T-helper 22 cell (primary cell): ENCODE data around the gene PLCXD3.
"Not testable (repeated sequence)": the region's sequence is repeated elsewhere in the genome, so short reads cannot be mapped to it uniquely, and the experiment has no call there.

Experiments
- DNase-seq: peaks from one replicate; pipeline ENCODE4 v3.0.0-alpha.2; 2020; ENCODE audit warnings: low read depth

PLCXD3 gene

DNA sequence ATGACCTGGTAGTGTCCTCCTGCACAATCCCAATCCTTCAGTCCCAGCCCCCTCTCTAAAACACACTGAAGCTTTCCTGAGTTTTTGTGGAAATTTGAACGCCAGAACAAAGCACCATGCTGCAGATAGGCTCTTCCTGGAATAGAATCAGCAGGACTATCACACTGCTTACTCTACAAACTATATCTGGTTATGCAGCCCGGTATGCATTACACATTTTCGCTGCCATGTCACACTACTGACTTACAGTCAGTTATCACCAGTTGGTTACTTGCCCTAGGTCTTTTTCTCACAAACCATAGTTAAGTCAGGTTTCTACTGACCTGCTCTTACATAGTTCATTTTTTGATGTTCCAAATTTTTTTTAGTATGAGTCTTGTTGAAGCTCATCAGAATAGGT is 24.9 kb downstream of the PLCXD3 start:
- DNase-seq = no peak

DNA sequence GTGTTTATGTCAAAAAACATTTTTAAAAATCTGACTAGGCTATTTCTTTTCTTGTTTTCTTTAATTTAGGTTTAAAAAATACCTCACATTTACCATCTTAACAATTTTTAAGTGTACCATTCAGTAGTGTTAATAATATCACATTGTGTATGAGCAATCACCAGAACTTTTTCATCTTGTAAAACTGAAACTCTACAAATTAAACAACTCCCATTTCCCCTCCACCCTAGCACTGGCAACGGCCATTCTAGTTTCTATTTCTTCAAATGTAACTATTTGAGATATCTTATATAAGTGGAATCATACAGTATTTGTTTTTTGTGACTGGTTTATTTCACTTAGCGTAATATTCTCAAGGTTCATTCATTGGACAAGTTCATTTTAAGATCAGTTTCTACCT is 27.7 kb downstream of the PLCXD3 start:
- DNase-seq = no peak

DNA sequence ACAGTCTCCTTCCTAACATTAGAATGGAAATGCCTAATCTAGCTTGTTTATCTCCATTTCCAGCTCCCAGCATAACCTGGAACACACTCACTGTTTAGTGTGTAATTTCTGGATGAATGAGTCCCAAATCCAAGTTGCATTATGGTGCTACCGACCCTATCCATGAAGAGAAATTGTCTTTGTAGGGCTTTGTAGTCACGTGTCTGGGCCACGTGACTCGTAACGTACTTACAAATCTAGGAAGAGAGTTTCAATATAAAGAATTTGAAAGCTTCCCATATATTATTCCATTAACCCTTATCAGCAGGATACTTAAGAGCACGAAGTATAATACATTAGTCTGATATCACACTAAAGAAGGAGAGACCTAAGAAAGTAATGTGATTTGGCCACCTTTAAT is 28.2 kb downstream of the PLCXD3 start:
- DNase-seq = no peak

DNA sequence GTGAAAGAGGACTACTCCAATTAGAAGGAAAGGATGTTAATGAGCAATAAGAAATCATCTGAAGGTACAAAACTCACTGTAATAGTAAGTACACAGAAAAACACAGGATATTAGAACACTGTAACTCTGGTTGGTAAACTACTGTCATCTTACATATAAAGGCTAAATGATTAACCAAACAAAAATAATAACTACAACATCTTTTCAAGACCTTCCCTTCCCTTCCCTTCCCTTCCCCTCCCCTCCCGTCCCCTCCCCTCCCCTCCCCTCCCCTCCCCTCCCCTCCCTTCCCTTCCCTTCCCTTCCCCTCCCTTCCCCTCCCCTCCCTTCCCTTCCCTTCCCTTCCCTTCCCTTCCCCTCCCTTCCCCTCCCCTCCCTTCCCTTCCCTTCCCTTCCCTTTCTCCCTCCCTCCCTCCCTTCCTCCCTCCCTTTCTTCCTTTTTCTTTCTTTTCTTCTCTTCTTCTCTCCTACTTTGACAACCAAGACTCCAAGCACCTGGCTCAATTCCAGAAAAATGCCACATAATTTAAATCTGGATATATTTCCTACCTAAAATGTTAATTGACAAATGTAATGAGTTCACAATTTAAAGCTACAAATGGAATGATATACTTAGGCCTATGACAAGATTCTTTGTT is 38.7 kb downstream of the PLCXD3 start:
- not testable (repeated sequence) for DNase-seq

DNA sequence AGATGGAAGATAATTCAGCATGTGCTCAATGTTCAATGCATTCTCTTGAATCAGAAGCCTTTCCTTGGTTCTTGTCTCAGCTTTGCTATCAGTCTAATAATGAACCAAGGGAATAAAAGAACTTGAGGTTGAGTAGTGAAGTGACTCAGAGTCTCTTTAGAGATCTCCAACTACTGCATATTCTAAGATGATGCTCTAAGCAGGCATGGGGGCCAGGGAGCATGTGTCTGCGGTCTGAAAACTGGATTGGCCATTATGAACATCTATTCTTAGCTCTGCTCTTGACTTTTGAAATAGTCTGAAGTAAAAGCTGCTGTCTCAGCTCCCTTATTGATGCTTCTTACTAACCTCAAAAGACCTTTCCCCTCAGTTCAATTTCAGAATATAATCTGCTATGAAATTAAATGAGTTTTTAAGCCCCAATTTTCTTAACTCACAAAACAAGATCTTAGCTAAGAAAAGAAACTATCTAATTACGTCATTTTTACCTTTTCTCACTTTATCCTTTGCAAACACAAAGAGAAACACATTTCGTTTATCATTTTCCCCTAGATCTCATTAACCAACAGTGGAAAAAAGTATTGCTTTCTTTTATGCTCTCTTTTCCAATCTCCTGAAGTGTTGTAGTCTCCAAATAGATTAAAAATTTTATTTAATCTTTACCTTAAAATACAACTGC is 44.8 kb downstream of the PLCXD3 start:
- DNase-seq = no peak

DNA sequence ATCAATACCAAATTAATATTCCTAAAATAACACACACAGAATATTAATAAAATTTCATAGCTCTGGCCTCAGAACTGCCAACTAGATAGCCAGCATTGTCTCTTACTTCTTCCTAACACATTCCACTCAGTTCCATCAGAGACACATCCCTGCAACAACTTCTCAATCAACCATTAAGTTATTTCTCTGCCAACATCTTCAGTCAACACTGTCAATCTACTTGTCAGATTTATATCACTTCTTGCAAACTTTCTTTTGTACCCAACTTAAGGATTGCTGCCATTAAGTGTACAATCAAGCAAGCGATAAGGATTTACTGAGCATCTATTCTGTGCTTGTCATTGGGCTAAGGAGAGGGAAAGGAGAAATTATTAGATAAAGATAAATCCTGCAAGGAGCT is 50.8 kb downstream of the PLCXD3 start:
- DNase-seq = no peak

DNA sequence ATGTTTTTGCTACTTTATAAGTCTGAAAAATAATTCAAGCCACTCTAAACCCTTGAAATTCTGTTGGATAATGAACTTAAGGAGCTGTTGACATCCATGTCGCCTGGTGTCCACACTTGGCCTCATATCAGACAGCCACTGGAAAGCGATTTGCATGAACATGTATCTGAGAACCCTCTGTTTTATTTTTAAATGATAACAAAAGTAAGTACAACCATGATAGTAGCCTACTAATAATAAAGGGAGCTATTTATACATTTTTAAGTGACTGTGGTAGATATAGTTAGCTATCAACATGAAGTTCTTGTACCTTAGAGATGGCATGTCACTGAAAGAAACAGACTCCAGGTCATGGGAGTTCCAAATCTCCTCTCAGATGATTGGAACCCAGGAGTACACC is 53.3 kb downstream of the PLCXD3 start:
- no peak for DNase-seq

DNA sequence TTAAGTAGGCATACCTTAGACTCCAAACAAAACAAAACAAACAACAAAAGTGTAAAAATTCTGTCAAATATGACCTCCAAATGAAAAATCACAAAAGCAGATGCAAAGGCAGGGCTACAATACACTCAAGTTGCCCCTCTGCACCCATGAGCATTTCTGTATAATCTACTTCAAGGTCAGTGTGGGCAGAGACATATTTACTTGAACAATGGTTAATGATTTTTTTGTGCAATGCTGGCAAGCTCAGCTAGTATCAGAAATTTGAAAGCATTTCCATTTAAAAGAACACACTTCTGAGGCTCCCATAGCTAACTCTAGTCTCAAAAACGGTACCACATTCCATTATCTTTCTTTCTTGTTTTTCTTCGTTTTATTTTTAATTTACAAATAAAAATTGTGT is 57.9 kb downstream of the PLCXD3 start:
- no peak for DNase-seq

DNA sequence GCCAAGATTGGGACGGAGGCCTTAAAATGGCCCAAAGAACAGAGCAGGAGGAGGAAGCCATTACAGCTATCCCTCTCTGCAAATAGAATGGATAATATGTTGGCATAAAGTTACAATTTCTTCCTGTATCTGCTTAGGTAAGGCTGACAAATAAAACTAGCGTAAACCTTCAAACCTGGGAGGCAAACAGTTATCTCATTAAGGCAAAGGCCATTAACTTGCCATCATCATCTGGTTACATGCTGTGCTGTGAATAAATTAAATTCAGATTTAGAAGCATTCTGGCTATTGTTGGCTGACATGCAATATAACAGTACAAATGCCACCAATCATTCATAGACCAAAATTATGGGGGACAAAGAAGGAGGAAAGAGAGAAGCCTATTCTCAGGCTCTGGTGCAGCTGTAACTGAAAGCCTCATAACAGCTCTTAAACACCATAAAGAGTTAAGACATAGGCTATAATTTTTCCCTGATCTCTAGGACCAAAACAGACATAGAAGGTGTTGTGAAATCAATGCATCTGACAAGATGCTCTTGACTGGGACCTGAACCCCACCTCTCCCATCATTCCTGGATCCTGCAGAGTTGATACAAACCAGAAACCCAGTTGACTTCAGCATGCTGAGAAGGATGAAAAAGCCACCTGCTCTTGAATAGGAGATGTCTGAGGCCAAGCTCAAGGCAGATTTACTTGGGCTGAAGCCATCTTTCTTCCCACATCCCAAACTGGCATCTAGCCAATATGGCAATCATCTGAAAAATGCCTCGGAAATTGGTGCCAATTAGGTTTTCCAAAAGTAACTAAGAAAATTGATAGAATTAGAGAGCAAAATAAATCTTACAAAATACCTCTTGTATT is 62.5 kb downstream of the PLCXD3 start:
- DNase-seq = no peak

DNA sequence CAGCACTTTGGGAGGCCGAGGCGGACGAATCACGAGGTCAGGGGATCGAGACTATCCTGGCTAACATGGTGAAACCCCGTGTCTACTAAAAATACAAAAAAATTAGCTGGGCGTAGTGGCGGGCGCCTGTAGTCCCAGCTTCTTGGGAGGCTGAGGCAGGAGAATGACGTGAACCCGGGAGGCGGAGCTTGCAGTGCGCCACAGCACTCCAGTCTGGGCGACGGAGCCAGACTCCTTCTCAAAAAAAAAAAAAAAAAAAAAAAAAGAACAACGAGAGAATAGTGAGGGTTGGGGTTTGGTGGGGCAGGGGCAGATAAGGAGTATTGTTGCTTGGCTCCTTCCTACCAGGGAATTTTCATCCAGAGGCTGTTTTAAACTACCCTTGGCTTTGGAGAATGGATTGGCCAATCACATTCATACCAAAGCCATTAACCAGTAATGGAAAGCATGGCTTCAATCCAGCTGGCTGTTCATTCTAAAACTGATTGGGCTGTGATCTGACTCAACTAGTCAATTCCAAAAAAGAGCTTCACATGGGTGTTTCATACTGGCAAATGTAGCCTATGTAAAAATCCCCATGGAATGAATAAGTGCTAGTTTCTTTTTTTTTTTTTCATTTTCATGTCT is 64.4 kb downstream of the PLCXD3 start:
- no peak for DNase-seq

DNA sequence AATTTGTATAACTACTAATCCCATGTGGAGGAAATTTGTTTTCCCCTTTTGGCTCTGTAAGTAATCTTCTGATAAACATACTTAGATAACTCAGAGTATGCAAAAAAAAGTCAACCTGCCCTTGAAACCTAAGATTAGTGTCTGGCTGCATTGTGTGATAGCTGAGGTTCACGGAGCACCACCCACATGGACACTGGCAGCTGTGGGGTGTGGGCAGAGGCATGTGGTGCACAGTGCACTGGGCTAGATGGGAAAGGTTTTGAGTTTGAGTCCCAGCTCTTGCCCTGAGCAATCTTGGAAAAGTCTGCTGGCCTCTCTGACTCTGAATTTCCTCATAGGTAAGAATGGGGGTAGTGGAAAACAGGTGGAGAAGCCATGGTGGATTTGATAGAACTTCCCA is 75.1 kb downstream of the PLCXD3 start:
- no peak for DNase-seq

DNA sequence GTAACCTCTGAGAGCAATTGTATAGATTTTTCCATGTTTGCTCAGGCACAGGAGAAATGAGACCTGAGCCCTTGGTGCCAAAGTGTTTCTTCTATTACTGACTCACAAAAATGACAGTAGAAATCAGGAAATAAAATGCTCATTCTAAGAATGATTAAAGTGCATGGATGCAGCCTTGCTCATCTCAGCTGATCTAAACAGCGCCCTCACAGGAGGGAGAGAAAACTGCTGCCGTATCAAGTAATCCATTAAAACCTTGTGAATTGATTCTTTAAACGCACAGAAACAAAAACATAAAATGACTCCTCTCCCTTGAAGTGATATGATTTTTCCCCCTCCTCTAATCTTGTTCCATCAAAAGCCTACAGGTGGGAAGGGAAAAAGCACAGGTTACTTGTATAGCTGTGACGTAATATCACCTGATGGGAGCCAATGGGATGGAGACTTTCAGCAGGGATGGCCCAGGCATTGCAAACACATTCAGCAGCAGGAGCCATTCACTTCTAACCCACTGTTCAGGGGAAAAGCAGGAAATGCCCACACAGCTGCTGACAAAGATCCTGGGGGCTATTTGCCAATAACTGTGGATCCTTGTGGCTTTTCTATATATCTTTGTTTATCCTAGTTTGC is 76.7 kb downstream of the PLCXD3 start:
- no peak for DNase-seq

DNA sequence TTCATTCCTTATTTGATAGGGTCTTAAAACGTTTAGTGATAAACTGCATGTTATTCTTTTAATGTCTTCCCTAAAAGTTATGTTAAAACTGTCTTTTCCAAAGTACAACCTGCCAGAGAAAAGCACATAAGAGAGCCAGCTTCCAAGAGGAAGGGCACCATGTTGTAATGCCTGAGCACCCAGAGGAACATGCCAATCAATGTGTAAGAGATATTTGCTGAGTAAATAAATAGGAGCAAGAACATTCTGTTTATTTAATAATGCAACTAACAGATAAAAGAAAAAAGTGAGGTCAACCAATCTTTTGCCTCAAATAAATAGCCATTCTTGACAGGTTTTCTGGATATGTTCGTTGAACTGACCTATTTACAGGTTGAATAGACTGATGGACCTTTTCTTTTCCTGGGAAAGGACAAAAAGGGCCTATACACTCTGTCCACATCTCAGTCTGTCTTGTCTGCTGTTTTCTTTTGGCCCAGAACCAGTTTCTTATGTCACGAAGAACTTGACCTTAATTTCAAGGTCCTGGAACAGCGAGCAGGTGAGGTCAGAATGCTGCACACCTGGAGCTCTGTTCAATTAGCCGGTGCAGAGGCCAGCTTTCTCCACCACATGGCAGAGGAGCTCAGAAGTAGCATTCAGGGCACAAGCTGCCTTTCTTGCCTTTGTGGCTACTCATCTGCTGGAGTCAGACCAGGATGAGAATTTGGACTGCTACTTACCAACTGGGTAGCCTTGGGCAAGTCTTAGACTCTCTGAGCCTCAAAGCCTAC is 77.7 kb downstream of the PLCXD3 start:
- DNase-seq = no peak

DNA sequence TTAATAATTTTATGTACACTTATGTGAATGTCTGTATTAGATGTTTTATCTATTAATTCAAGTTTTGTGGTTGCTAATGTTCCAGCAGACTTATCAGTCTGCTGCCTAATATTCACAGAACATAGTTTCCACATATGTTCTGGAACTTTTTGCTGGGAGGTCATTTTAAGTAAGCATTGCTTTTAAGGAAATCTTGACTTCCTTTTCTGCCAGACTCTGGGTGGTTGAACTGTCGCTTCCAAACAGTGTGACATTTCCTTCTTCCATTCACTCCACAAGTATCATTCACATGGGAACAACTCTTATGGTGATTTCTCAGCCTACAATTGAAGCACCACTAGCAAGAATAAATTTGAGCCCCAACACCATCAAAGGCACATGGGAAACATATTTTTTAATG is 82.9 kb downstream of the PLCXD3 start:
- no peak for DNase-seq

DNA sequence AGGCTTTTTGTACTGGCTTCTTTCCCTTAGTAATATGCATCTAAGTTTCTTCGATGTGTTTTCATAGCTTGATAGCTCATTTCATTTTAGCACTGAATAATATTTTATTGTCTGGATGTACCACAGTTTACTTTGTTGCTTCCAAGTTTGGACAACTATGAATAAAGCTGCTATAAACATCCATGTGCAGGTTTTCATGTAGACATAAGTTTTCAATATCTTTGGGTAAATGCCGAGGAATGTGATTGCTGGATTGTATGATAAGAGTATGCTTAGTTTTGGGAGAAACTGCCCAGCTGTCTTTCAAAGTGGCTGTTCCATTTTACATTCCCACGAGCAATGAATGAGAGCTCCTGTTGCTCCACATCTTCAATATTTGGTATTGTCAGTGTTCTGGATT is 84.7 kb downstream of the PLCXD3 start:
- no peak for DNase-seq

DNA sequence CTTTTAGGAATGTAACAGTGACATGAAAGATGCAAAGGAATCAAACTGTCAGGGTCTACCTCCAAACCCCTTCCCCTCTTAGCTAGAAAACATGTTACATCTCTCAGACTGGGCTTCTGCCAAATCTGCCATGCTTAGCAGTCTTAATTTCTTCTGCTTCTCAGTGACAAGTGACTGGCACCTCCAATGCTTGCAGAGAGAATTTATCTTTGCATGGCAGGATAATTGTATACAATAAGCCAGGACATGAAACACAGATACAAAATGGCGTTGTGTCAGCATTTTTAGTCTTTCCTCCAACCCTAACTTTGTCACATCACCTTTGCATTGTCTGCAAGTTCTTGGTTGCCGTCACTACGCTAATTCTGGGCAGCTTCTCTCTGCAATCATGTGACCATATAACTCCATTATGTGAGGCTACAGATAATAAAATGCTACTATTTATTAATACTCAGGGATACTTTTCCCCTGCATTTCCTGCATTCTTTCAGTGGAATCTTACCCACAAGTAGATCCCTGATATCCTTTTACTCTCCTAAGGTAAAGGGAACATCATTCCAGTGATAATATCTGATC is 89.8 kb downstream of the PLCXD3 start:
- no peak for DNase-seq

DNA sequence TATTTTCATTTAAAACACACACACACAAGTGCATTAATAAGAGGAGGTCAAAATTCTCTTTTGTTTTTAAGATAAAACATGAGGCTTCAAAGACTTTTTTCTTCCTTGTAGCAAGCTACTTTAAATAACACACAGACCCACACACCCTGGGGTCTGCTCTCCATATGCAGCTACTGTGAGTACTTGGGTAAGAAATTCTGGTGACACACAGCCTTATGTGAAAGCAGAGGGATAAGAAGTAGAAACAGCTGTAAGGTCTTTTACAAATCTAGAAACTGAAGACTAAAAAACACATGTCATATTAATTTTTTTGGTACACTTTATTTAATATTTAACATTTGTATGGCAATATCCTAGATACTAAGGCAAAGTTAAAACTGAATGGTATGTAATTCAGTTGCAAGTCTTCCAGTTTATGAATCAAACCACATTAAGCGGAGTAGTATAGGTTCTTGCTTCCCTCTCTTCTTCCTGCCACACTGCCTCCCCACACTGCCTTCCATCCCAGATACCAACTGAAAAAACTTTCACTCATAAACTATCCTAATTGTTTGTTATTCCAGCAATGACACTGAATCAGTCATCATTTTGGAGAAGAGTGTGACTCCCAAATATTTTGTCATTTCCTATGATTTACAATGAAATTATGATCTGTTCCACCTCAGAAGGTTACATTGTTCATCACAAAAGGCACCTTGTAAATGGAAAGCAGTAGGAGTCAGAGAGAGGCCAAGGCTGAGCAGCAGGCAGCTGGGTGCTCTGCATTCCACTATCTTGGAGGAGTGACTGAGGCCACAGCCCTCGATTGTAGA is 92.0 kb downstream of the PLCXD3 start:
- DNase-seq = no peak

DNA sequence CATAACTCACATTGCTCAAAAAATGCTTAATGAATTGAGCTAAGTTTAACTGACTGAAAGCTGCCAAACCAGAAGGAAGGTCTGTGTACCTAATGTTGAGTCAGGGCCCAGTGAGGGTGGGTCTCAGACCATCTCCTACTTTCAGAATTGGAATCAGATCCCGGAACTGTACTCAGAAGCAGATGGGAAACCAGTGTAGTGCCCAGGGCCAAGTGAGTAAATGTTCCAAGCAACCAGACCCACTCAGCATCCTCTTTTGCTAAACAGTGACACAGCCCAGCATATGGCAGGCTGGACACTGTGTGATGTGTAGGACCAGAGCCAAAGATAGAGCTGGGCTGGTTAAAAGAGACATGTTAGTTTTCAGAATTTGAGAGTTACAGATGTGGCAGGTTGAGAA is 94.1 kb downstream of the PLCXD3 start:
- no peak for DNase-seq

DNA sequence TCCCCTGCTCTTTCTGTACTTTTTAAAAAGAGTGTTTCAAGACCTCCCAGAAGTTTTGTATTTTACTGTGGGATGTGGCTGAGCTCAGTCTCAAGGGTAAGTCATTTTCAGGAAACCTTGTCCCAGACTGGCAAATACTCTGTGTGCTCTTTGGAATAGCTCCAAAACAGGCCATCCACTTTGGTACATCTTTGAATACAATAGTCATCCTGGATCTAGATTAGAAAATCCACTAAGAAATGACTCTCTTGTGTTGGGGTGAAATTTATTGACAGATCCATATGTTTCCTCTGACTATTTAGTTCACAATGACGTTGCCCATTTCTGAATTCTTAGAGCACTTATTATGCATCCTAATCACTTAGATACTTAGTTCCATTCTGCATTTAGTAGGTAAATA is 95.2 kb downstream of the PLCXD3 start:
- no peak for DNase-seq

DNA sequence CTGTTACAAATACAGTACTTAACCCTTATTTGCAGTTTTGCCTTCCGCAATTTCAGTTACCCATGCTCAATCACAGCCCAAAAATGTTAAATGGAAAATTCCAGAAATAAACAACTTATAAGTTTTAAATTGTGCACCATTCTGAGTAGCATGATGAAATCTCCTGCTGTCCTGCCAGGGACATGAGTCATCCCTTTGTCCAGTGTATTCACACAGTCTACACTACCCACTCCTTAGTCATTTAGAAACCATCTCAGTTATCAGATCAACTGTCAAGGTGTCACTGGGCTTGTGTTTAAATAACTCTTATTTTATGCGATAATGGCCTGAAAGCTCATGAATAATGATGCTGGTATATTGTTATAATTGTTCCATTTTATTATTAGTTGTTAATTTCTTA is 95.8 kb downstream of the PLCXD3 start:
- DNase-seq = no peak
